GM21786 (cell line): ENCODE results near the gene PRKN.

Source experiments
- ATAC-seq: cut with Tn5 transposase; IDR thresholded peaks from one replicate; pipeline ENCODE4 v1.9.1; 2021; ENCODE audit not compliant: unreplicated experiment

The PRKN gene

GRCh38 chr6:161639772-161640171 lies 1087.8 kb downstream of the PRKN start:
- no peak for ATAC-seq

GRCh38 chr6:161637658-161638057 lies 1089.9 kb downstream of the PRKN start:
- no peak for ATAC-seq

GRCh38 chr6:161636882-161637430 lies 1090.6 kb downstream of the PRKN start:
- no peak for ATAC-seq

- ATAC-seq = no peak
These were observed 1091.6 kb downstream of the PRKN start for GRCh38 chr6:161635975-161636374.

- ATAC-seq = no peak
These were observed 1092.7 kb downstream of the PRKN start for GRCh38 chr6:161634916-161635315.

- ATAC-seq = no peak
These were observed 1095.8 kb downstream of the PRKN start for GRCh38 chr6:161631676-161632194.

GRCh38 chr6:161630674-161631073 lies 1096.9 kb downstream of the PRKN start:
- ATAC-seq = no peak

GRCh38 chr6:161626132-161626676 lies 1101.4 kb downstream of the PRKN start:
- ATAC-seq = no peak

- no peak for ATAC-seq
These were observed 1103.5 kb downstream of the PRKN start for GRCh38 chr6:161624111-161624510.

- ATAC-seq = no peak
These were observed 1104.8 kb downstream of the PRKN start for GRCh38 chr6:161622779-161623178.

GRCh38 chr6:161618831-161619454 lies 1108.6 kb downstream of the PRKN start:
- no peak for ATAC-seq

- ATAC-seq = no peak
These were observed 1113.9 kb downstream of the PRKN start for GRCh38 chr6:161613711-161614110.

- ATAC-seq = no peak
These were observed 1118.8 kb downstream of the PRKN start for GRCh38 chr6:161608771-161609170.

GRCh38 chr6:161607696-161608297 lies 1119.8 kb downstream of the PRKN start:
- ATAC-seq = no peak

GRCh38 chr6:161602359-161602758 lies 1125.2 kb downstream of the PRKN start:
- ATAC-seq = no peak

- ATAC-seq = no peak
These were observed 1128.7 kb downstream of the PRKN start for GRCh38 chr6:161598896-161599295.

GRCh38 chr6:161596807-161597520 lies 1130.6 kb downstream of the PRKN start:
- ATAC-seq = no peak

- no peak for ATAC-seq
These were observed 1133.2 kb downstream of the PRKN start for GRCh38 chr6:161594412-161594811.

GRCh38 chr6:161590961-161591627 lies 1136.5 kb downstream of the PRKN start:
- no peak for ATAC-seq

- ATAC-seq = no peak
These were observed 1140.7 kb downstream of the PRKN start for GRCh38 chr6:161586887-161587286.
